SK-N-SH (cell line): ENCODE results near the gene TBC1D8. TPM values are rescaled to one million over a fixed set of nuclear protein-coding genes. Genes with fewer than 3 reads are reported as not detected.

Source experiments
- CTCF ChIA-PET: fragments of 300-600, 350-600 bp; formaldehyde crosslinking; extraction: SDS; loops from one replicate; lab custom pipeline; 2021; lab: Yijun Ruan, JAX
- POLR2A ChIA-PET: fragments of 350-600 bp; sonication (Branson Sonifier 250); formaldehyde crosslinking; extraction: SDS; loops from one replicate; lab custom pipeline; 2020; ENCODE audit warnings: antibody characterized with exemption, inconsistent platforms; lab: Yijun Ruan, JAX
- DNase-seq: peaks from one replicate; pipeline ENCODE4 v3.0.0; 2012
- H2AFZ ChIP-seq: fragments of 200-600 bp; sonication (generic); 2 replicates; pipeline ENCODE4 v1.8.1; 2016; ENCODE audit warnings: antibody characterized with exemption, mild to moderate bottlenecking, low read depth
- H3F3A ChIP-seq: fragments of 200-600 bp; sonication (generic); replicated peaks from 2 replicates; pipeline ENCODE3; 2016; ENCODE audit warnings: antibody characterized with exemption, mild to moderate bottlenecking; ENCODE audit not compliant: insufficient read depth
- H3K27ac ChIP-seq, 2 experiments: fragments of 200-500 bp in 1 of 2; fragments of 200-600 bp in 1 of 2; sonication (Bioruptor generic) in 1 of 2; sonication (generic), shearing (Covaris generic) in 1 of 2; 2 replicates each; pipeline versions ENCODE4 v1.5.1 to v1.6.1; 2014 to 2016; ENCODE audit warnings: low read depth in 2 of 2, inconsistent platforms in 1 of 2, low read length in 1 of 2, mild to moderate bottlenecking in 1 of 2, mixed read lengths in 1 of 2
- H3K27me3 ChIP-seq: fragments of 200-600 bp; sonication (generic), shearing (Covaris generic); 2 replicates; pipeline ENCODE4 v1.6.1; 2016; ENCODE audit warnings: mixed run types; ENCODE audit not compliant: insufficient read depth
- H3K36me3 ChIP-seq, 2 experiments: fragments of 200-500 bp in 1 of 2; fragments of 200-600 bp in 1 of 2; sonication (Bioruptor generic) in 1 of 2; sonication (generic) in 1 of 2; replicated peaks in 1 of 2; 2 replicates each; pipeline versions ENCODE3 to v1.5.1; 2014 to 2016; ENCODE audit warnings: low read length in 1 of 2, mild to moderate bottlenecking in 1 of 2; ENCODE audit not compliant: insufficient read depth in 2 of 2, control insufficient read depth in 1 of 2
- H3K4me1 ChIP-seq, 2 experiments: fragments of 200-500 bp in 1 of 2; fragments of 200-600 bp in 1 of 2; sonication (Bioruptor generic) in 1 of 2; sonication (generic), shearing (Covaris generic) in 1 of 2; 2 replicates each; pipeline versions ENCODE4 v1.5.1 to v1.6.1; 2014 to 2016; ENCODE audit warnings: low read depth in 1 of 2, low read length in 1 of 2, mixed run types in 1 of 2; ENCODE audit not compliant: insufficient read depth in 2 of 2, control insufficient read depth in 1 of 2
- H3K4me2 ChIP-seq: fragments of 200-600 bp; sonication (generic), shearing (Covaris generic); 2 replicates; pipeline ENCODE4 v1.6.1; 2017; ENCODE audit warnings: mixed run types
- H3K4me3 ChIP-seq, 2 experiments: fragments of 200-500 bp in 1 of 2; fragments of 200-600 bp in 1 of 2; sonication (Bioruptor generic) in 1 of 2; sonication (generic), shearing (Covaris generic) in 1 of 2; 2 replicates each; pipeline versions ENCODE4 v1.5.1 to v1.8.1; 2014 to 2016; ENCODE audit warnings: low read depth in 2 of 2, inconsistent platforms in 1 of 2, low read length in 1 of 2, mild to moderate bottlenecking in 1 of 2, mixed read lengths in 1 of 2, moderate library complexity in 1 of 2
- H3K79me2 ChIP-seq: fragments of 200-600 bp; sonication (generic); 2 replicates; pipeline ENCODE4 v1.8.1; 2017; ENCODE audit warnings: mild to moderate bottlenecking; ENCODE audit not compliant: insufficient read depth
- H3K9ac ChIP-seq: fragments of 200-600 bp; sonication (generic); 2 replicates; pipeline ENCODE4 v1.6.1; 2017; ENCODE audit warnings: mixed run types
- H3K9me2 ChIP-seq: fragments of 200-600 bp; sonication (generic); 2 replicates; pipeline ENCODE4 v1.6.1; 2017; ENCODE audit warnings: mixed run types
- H3K9me3 ChIP-seq: fragments of 200-600 bp; sonication (generic); 2 replicates; pipeline ENCODE4 v1.6.1; 2017; ENCODE audit warnings: mixed run types, mild to moderate bottlenecking, moderate library complexity
- H4K20me1 ChIP-seq: fragments of 200-600 bp; sonication (generic); 2 replicates; pipeline ENCODE4 v1.6.1; 2017; ENCODE audit warnings: mild to moderate bottlenecking, mixed run types; ENCODE audit not compliant: insufficient read depth
- ELF1 ChIP-seq: IDR thresholded peaks from 2 replicates; pipeline ENCODE4 v1.4.0; 2012
- FOSL2 ChIP-seq: IDR thresholded peaks from 2 replicates; pipeline ENCODE4 v1.4.0; 2012; ENCODE audit warnings: low read depth, mild to moderate bottlenecking, moderate library complexity, borderline replicate concordance
- FOXJ3 ChIP-seq: sonication (generic); formaldehyde crosslinking; IDR thresholded peaks from 2 replicates; pipeline ENCODE4 v1.5.1; 2020; ENCODE audit warnings: mild to moderate bottlenecking, missing genetic modification reagents
- GATA2 ChIP-seq: sonication (generic); formaldehyde crosslinking; IDR thresholded peaks from 2 replicates; pipeline ENCODE4 v1.5.0; 2020; ENCODE audit warnings: mild to moderate bottlenecking, missing genetic modification reagents
- JUND ChIP-seq: IDR thresholded peaks from 2 replicates; pipeline ENCODE4 v1.4.0; 2012
- NRF1 ChIP-seq: IDR thresholded peaks from 2 replicates; pipeline ENCODE4 v1.6.1; 2012; ENCODE audit warnings: low read depth, mild to moderate bottlenecking, low read length
- RAD21 ChIP-seq: IDR thresholded peaks from 2 replicates; pipeline ENCODE4 v1.6.1; 2012; ENCODE audit warnings: mild to moderate bottlenecking, low read length
- SMC3 ChIP-seq: IDR thresholded peaks from 2 replicates; pipeline ENCODE4 v1.6.1; 2012; ENCODE audit warnings: low read depth, low read length, improper control_type of control experiment
- TAF1 ChIP-seq: IDR thresholded peaks from 2 replicates; pipeline ENCODE4 v1.6.1; 2012; ENCODE audit warnings: low read depth, mild to moderate bottlenecking, low read length, moderate library complexity, borderline replicate concordance
- WGBS: methylation state at CpG from one replicate; pipeline ENCODE4 v1.1.6; 2017; ENCODE audit warnings: low lambda C conversion rate; 5-methylcytosine and 5-hydroxymethylcytosine counted together
- polyA plus RNA-seq, 3 experiments: library from polyadenylated mRNA; depleted of rRNA; stranded (reverse); fragments of >200 nt; gene quantifications; 2 replicates each; pipeline ENCODE4 v1.2.3, GENCODE V29; 2012
- TF ChIP-seq, protein P1 (sequence below): fragments of 200-600 bp; sonication (generic); IDR thresholded peaks from 2 replicates; pipeline ENCODE4 v1.6.1; 2017; ENCODE audit warnings: antibody characterized with exemption, mild to moderate bottlenecking, moderate library complexity
- TF ChIP-seq, protein P2 (sequence below): IDR thresholded peaks from 2 replicates; pipeline ENCODE4 v1.4.0; 2012; ENCODE audit warnings: low read depth, borderline replicate concordance
- TF ChIP-seq, protein P3 (sequence below): fragments of 150-350 bp; IDR thresholded peaks from 2 replicates; pipeline ENCODE4 v1.6.1; 2017; ENCODE audit warnings: antibody characterized with exemption, low read length, low read depth, borderline replicate concordance
- TF ChIP-seq, protein P4 (sequence below): IDR thresholded peaks from 2 replicates; pipeline ENCODE4 v1.6.1; 2012; ENCODE audit warnings: mild to moderate bottlenecking, low read depth, low read length, moderate library complexity
- TF ChIP-seq, protein P5 (sequence below): fragments of 150-350 bp; IDR thresholded peaks from 2 replicates; pipeline ENCODE4 v1.6.1; 2016; ENCODE audit warnings: mild to moderate bottlenecking, low read depth, low read length

TBC1D8 gene
- polyA plus RNA-seq, 1 of the 3 experiments (the other 2 are of a cell fraction), result 5.3 TPM

DNA sequence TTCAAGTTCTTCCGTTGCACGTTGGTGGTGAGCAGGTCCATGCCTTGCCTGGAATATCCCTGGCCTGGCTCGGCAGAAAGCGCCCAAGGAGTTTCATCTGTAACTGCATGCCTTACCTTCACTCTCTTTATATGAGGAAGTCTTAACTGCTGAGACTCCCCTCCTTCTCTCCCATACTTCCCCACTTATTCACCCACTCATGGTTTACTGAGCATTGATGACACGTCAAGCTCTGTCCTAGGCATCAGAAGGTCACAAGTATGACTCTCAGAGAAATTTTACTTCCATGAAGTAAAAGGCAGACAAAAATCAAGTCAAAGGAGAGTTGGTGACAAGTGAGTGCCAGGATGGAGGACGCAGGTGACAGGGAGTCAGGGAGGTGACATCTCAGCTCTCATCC, 68.2 kb downstream of the TBC1D8 start (continued):
- TF ChIP-seq, protein P1, sequence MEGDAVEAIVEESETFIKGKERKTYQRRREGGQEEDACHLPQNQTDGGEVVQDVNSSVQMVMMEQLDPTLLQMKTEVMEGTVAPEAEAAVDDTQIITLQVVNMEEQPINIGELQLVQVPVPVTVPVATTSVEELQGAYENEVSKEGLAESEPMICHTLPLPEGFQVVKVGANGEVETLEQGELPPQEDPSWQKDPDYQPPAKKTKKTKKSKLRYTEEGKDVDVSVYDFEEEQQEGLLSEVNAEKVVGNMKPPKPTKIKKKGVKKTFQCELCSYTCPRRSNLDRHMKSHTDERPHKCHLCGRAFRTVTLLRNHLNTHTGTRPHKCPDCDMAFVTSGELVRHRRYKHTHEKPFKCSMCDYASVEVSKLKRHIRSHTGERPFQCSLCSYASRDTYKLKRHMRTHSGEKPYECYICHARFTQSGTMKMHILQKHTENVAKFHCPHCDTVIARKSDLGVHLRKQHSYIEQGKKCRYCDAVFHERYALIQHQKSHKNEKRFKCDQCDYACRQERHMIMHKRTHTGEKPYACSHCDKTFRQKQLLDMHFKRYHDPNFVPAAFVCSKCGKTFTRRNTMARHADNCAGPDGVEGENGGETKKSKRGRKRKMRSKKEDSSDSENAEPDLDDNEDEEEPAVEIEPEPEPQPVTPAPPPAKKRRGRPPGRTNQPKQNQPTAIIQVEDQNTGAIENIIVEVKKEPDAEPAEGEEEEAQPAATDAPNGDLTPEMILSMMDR, result no peak

DNA sequence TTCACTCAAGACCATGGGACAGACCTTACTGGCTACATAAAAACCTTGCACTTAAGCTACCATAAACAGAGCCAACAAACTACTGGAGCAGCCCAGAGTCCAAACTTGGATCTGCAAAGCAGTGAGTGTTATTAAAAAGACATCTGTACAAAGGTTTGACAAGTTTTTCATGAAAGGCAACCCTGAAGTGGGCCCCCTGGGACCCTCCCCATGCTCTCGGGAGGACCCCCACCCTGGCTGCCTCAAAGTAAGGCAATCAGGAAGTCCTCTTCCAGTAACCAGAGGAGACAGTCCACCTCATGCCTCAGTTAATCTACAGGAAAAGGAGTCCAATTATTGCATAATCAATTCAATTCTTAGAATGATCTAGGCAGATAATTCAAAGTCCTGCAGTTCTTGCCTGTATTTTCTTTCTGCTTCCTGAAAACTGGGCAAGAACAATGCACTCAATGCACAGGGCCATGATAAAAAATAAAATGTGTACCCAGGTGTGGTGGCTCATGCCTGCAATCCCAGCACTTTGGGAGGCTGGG, 69.7 kb downstream of the TBC1D8 start:
- H3K79me2 ChIP-seq, result no peaks in the 10 kb centered on the region
- no peak for TF ChIP-seq SMC3
- TF ChIP-seq, protein P2, sequence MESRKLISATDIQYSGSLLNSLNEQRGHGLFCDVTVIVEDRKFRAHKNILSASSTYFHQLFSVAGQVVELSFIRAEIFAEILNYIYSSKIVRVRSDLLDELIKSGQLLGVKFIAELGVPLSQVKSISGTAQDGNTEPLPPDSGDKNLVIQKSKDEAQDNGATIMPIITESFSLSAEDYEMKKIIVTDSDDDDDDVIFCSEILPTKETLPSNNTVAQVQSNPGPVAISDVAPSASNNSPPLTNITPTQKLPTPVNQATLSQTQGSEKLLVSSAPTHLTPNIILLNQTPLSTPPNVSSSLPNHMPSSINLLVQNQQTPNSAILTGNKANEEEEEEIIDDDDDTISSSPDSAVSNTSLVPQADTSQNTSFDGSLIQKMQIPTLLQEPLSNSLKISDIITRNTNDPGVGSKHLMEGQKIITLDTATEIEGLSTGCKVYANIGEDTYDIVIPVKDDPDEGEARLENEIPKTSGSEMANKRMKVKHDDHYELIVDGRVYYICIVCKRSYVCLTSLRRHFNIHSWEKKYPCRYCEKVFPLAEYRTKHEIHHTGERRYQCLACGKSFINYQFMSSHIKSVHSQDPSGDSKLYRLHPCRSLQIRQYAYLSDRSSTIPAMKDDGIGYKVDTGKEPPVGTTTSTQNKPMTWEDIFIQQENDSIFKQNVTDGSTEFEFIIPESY, result no peak
- TF ChIP-seq, all 33 proteins: peak for 0
- Histone ChIP-seq H3K4me2 (no peak overlapping the region), H3K27ac (no peak overlapping the region), H4K20me1 (no peaks in the 10 kb centered on the region), H3K9me2 (no peaks in the 10 kb centered on the region), H3K36me3 (no peaks in the 10 kb centered on the region), H3F3A (no peaks in the 10 kb centered on the region), H3K9ac (no peak overlapping the region), H3K9me3 (no peaks in the 10 kb centered on the region), H3K27me3 (no peaks in the 10 kb centered on the region), H3K4me3 (no peak overlapping the region), H2AFZ (no peak overlapping the region), H3K4me1 (no peaks in the 10 kb centered on the region)
- DNase-seq, result no peak
- WGBS, result 57% methylated on average over 1 of the region's 1 CpG
- ChIA-PET POLR2A (no interaction called here), CTCF (interaction anchor here (1.2 kb wide), 1 partner anchor 45 kb away, joined by 3 read pairs; no protein-coding TSS in a partner anchor)

DNA sequence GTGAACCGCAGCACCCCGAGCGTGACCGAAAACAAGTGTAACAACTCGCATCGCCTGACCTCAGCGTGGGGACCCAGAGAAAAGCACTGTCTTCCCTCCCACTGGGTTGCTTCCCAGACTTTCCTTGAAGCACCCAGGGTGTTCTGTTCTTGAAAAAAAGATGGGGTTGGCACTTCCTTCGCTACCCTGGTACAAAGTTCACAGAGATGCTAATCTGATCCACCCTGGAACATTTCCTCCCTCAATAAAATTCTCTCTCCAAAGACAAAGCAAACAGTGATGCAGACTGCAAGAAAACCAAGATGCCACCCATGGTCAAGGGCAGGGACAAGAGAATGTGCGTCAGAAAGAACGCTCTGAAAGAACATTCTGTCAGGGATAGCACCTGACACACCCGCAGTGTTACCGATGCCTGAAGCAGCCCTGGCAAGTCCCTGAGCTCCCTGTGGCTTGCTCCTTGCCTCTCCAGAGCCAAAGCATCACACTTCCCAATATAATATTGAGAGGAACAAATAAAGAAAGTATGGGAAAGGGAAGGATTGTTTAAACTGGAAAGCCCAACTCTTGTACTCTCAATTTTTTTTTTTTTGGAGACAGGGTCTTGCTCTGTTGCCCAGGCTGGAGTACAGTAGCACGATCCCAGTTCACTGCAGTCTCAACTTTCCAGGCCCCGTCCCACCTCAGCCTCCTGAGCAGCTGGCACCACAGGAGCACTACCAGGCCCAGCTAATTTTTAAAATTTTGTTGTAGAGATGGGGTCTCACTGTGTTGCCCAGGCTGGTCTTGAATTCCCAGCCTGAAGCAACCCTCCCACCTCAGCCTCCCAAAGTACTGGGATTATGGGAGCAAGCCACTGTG, 70.7 kb downstream of the TBC1D8 start:
- Histone ChIP-seq H3K27ac (no peak overlapping the region), H3K9me3 (no peaks in the 10 kb centered on the region), H3F3A (no peaks in the 10 kb centered on the region), H4K20me1 (no peaks in the 10 kb centered on the region), H3K27me3 (no peaks in the 10 kb centered on the region), H3K9ac (no peak overlapping the region), H2AFZ (no peak overlapping the region), H3K4me3 (no peak overlapping the region), H3K9me2 (no peaks in the 10 kb centered on the region), H3K4me2 (no peak overlapping the region), H3K36me3 (no peaks in the 10 kb centered on the region), H3K4me1 (no peaks in the 10 kb centered on the region), H3K79me2 (no peaks in the 10 kb centered on the region)
- DNase-seq, result no peak
- CTCF ChIA-PET, result interaction anchor here (1.2 kb wide), 1 partner anchor 44 kb away, joined by 3 read pairs; no protein-coding TSS in a partner anchor
- POLR2A ChIA-PET, result no interaction called here
- WGBS, result 84% methylated on average over 14 of the region's 14 CpGs
- no peak for TF ChIP-seq ELF1
- TF ChIP-seq, protein P3, sequence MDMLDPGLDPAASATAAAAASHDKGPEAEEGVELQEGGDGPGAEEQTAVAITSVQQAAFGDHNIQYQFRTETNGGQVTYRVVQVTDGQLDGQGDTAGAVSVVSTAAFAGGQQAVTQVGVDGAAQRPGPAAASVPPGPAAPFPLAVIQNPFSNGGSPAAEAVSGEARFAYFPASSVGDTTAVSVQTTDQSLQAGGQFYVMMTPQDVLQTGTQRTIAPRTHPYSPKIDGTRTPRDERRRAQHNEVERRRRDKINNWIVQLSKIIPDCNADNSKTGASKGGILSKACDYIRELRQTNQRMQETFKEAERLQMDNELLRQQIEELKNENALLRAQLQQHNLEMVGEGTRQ, result no peak
- no peak for TF ChIP-seq RAD21
- TF ChIP-seq FOXJ3, result no peak
- TF ChIP-seq, protein P4, sequence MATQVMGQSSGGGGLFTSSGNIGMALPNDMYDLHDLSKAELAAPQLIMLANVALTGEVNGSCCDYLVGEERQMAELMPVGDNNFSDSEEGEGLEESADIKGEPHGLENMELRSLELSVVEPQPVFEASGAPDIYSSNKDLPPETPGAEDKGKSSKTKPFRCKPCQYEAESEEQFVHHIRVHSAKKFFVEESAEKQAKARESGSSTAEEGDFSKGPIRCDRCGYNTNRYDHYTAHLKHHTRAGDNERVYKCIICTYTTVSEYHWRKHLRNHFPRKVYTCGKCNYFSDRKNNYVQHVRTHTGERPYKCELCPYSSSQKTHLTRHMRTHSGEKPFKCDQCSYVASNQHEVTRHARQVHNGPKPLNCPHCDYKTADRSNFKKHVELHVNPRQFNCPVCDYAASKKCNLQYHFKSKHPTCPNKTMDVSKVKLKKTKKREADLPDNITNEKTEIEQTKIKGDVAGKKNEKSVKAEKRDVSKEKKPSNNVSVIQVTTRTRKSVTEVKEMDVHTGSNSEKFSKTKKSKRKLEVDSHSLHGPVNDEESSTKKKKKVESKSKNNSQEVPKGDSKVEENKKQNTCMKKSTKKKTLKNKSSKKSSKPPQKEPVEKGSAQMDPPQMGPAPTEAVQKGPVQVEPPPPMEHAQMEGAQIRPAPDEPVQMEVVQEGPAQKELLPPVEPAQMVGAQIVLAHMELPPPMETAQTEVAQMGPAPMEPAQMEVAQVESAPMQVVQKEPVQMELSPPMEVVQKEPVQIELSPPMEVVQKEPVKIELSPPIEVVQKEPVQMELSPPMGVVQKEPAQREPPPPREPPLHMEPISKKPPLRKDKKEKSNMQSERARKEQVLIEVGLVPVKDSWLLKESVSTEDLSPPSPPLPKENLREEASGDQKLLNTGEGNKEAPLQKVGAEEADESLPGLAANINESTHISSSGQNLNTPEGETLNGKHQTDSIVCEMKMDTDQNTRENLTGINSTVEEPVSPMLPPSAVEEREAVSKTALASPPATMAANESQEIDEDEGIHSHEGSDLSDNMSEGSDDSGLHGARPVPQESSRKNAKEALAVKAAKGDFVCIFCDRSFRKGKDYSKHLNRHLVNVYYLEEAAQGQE, result no peak
- TF ChIP-seq, protein P5, sequence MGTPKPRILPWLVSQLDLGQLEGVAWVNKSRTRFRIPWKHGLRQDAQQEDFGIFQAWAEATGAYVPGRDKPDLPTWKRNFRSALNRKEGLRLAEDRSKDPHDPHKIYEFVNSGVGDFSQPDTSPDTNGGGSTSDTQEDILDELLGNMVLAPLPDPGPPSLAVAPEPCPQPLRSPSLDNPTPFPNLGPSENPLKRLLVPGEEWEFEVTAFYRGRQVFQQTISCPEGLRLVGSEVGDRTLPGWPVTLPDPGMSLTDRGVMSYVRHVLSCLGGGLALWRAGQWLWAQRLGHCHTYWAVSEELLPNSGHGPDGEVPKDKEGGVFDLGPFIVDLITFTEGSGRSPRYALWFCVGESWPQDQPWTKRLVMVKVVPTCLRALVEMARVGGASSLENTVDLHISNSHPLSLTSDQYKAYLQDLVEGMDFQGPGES, result no peak
- no peak for TF ChIP-seq JUND
- no peak for TF ChIP-seq NRF1
- TF ChIP-seq FOSL2, result no peak
- TF ChIP-seq GATA2 (CRISPR knock-in tag), result no peak
- no peak for TF ChIP-seq TAF1
